Mesothelial cell of epicardium (in vitro differentiated cells): ENCODE results near the gene PHAF1. TPM values are rescaled to one million over a fixed set of nuclear protein-coding genes. Genes with fewer than 3 reads are reported as not detected.

Source experiments
- DNase-seq, 2 experiments: peaks; one replicate each; pipeline ENCODE4 v3.0.0; 2021; ENCODE audit warnings: low spot score in 2 of 2; ENCODE audit not compliant: unreplicated experiment in 2 of 2
- H3K27ac Mint-ChIP-seq: 2 replicates; pipeline ENCODE4 v1.8.0; 2021; ENCODE audit warnings: mixed read lengths
- H3K27me3 Mint-ChIP-seq: 2 replicates; pipeline ENCODE4 v1.8.0; 2021; ENCODE audit warnings: low read depth, mixed read lengths
- H3K36me3 Mint-ChIP-seq: 2 replicates; pipeline ENCODE4 v1.8.0; 2021; ENCODE audit warnings: mixed read lengths
- H3K4me1 Mint-ChIP-seq: 2 replicates; pipeline ENCODE4 v1.8.0; 2021; ENCODE audit warnings: mixed read lengths
- H3K4me3 Mint-ChIP-seq: 2 replicates; pipeline ENCODE4 v1.8.0; 2021; ENCODE audit warnings: mild to moderate bottlenecking, moderate library complexity, mixed read lengths
- H3K9me3 Mint-ChIP-seq: 2 replicates; pipeline ENCODE4 v1.8.0; 2021; ENCODE audit warnings: mixed read lengths
- total RNA-seq: library from RNA; stranded (reverse); gene quantifications from 3 replicates; pipeline ENCODE4 v1.2.1, GENCODE V29; 2021
- TF ChIP-seq, protein P1 (sequence below): fragments of 200-600 bp; sonication (generic); IDR thresholded peaks from one replicate; pipeline ENCODE4 v1.5.0; 2021; ENCODE audit warnings: antibody characterized with exemption; ENCODE audit not compliant: unreplicated experiment

Gene PHAF1
- total RNA-seq, 1 donor from 2014 or later, result 20.9 TPM

GRCh38 chr16:67104845-67105244, 4.9 kb upstream of the PHAF1 start:
- Mint-ChIP-seq H3K27me3 (no peaks in the 10 kb centered on the region), H3K36me3 (peaks cover 4% of the 10 kb centered on the region), H3K4me3 (no peak overlapping the region), H3K9me3 (no peaks in the 10 kb centered on the region), H3K4me1 (peaks cover 4% of the 10 kb centered on the region), H3K27ac (peak overlapping the region; percentile 56)
- TF ChIP-seq, protein P1, sequence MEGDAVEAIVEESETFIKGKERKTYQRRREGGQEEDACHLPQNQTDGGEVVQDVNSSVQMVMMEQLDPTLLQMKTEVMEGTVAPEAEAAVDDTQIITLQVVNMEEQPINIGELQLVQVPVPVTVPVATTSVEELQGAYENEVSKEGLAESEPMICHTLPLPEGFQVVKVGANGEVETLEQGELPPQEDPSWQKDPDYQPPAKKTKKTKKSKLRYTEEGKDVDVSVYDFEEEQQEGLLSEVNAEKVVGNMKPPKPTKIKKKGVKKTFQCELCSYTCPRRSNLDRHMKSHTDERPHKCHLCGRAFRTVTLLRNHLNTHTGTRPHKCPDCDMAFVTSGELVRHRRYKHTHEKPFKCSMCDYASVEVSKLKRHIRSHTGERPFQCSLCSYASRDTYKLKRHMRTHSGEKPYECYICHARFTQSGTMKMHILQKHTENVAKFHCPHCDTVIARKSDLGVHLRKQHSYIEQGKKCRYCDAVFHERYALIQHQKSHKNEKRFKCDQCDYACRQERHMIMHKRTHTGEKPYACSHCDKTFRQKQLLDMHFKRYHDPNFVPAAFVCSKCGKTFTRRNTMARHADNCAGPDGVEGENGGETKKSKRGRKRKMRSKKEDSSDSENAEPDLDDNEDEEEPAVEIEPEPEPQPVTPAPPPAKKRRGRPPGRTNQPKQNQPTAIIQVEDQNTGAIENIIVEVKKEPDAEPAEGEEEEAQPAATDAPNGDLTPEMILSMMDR, result no peak
- DNase-seq, result no peak

GRCh38 chr16:67105246-67105645, 4.5 kb upstream of the PHAF1 start:
- DNase-seq, result no peak
- Mint-ChIP-seq H3K27ac (peak overlapping the region; percentile 56), H3K27me3 (no peaks in the 10 kb centered on the region), H3K4me1 (peaks cover 4% of the 10 kb centered on the region), H3K4me3 (no peak overlapping the region), H3K9me3 (no peaks in the 10 kb centered on the region), H3K36me3 (peaks cover 4% of the 10 kb centered on the region)
- TF ChIP-seq, protein P1, result no peak

- Mint-ChIP-seq H3K27me3 (no peaks in the 10 kb centered on the region), H3K4me1 (peaks cover 5% of the 10 kb centered on the region), H3K36me3 (peaks cover 4% of the 10 kb centered on the region), H3K9me3 (no peaks in the 10 kb centered on the region), H3K27ac (no peak overlapping the region), H3K4me3 (no peak overlapping the region)
- TF ChIP-seq, protein P1, result no peak
- no peak for DNase-seq
Observed at GRCh38 chr16:67105881-67106280, 3.9 kb upstream of the PHAF1 start.

- Mint-ChIP-seq H3K4me3 (no peak overlapping the region), H3K27ac (no peak overlapping the region), H3K36me3 (peaks cover 2% of the 10 kb centered on the region), H3K9me3 (no peaks in the 10 kb centered on the region), H3K27me3 (no peaks in the 10 kb centered on the region), H3K4me1 (peaks cover 16% of the 10 kb centered on the region)
- no peak for DNase-seq
- TF ChIP-seq, protein P1, result no peak
Observed at GRCh38 chr16:67108489-67108888, 1.3 kb upstream of the PHAF1 start.

GRCh38 chr16:67108931-67109406, 772 bp upstream of the PHAF1 start:
- H3K4me1 Mint-ChIP-seq, result peaks cover 16% of the 10 kb centered on the region
- peaks cover 2% of the 10 kb centered on the region for H3K36me3 Mint-ChIP-seq
- DNase-seq, result no peak
- TF ChIP-seq, protein P1, result no peak
- H3K27ac Mint-ChIP-seq, result peak overlapping the region; percentile 96
- no peaks in the 10 kb centered on the region for H3K27me3 Mint-ChIP-seq
- peak overlapping the region; percentile 99 for H3K4me3 Mint-ChIP-seq
- H3K9me3 Mint-ChIP-seq, result no peaks in the 10 kb centered on the region

GRCh38 chr16:67111951-67112444, 2.3 kb downstream of the PHAF1 start:
- no peak for DNase-seq
- Mint-ChIP-seq H3K4me1 (peaks cover 16% of the 10 kb centered on the region), H3K27ac (no peak overlapping the region), H3K27me3 (no peaks in the 10 kb centered on the region), H3K4me3 (no peak overlapping the region), H3K9me3 (no peaks in the 10 kb centered on the region), H3K36me3 (peaks cover 2% of the 10 kb centered on the region)
- TF ChIP-seq, protein P1, result no peak
